Thoracic aorta (tissue), 2 donors: ENCODE results near the gene TENT4A. TPM values are rescaled to one million over a fixed set of nuclear protein-coding genes. Genes with fewer than 3 reads are reported as not detected.

ENCODE experiments used
- ATAC-seq: fragments of 150-250 bp; one replicate; pipeline ENCODE4 v1.8.0; 2017; ENCODE audit warnings: low read depth; ENCODE audit not compliant: insufficient number of reproducible peaks, low FRiP score
- DNase-seq: peaks from one replicate; pipeline ENCODE4 v3.0.0-alpha.2; 2020; ENCODE audit warnings: low spot score
- H3K27ac ChIP-seq, 2 donors: fragments of 200-600 bp; sonication (generic); 1 replicate in 1 of 2; 2 replicates in 1 of 2; pipeline ENCODE4 v1.5.1; 2016; ENCODE audit warnings: mild to moderate bottlenecking in 2 of 2, moderate library complexity in 2 of 2
- H3K27me3 ChIP-seq: fragments of 200-600 bp; sonication (generic); replicated peaks from 2 replicates; pipeline ENCODE4 v1.6.0; 2016; ENCODE audit warnings: mild to moderate bottlenecking; ENCODE audit not compliant: insufficient read depth
- H3K36me3 ChIP-seq: fragments of 200-600 bp; sonication (generic); one replicate; pipeline ENCODE4 v1.5.1; 2016
- H3K4me1 ChIP-seq, 2 donors: fragments of 200-600 bp; sonication (generic); 1 replicate in 1 of 2; 2 replicates in 1 of 2; pipeline versions ENCODE4 v1.5.1 to v1.6.0; 2016; ENCODE audit warnings: low read depth in 2 of 2, mild to moderate bottlenecking in 1 of 2; ENCODE audit not compliant: control insufficient read depth in 1 of 2
- H3K4me3 ChIP-seq: fragments of 200-600 bp; sonication (generic); 2 replicates; pipeline ENCODE4 v1.5.1; 2016; ENCODE audit warnings: mild to moderate bottlenecking
- H3K9me3 ChIP-seq: fragments of 200-600 bp; sonication (generic); 2 replicates; pipeline ENCODE4 v1.5.1; 2016
- CTCF ChIP-seq: fragments of 200-600 bp; sonication (generic); IDR thresholded peaks from one replicate; pipeline ENCODE4 v1.5.1; 2019; ENCODE audit warnings: antibody characterized with exemption
- total RNA-seq, 2 donors: library from RNA; depleted of rRNA; stranded (reverse); fragments of >200 nt; gene quantifications; one replicate each; pipeline versions ENCODE4 v1.1.0 to v1.2.3, GENCODE V29; 2016

The TENT4A gene
- total RNA-seq, 2 donors from 2014 or later: 34.5 to 47.6 TPM

GRCh38 chr5:6733411-6734242 lies 20.4 kb downstream of the TENT4A start:
- H3K4me3 ChIP-seq: peak overlapping the region; percentile 52
- no peak for DNase-seq
- ATAC-seq: no peak
- no peaks in the 10 kb centered on the region for H3K27me3 ChIP-seq
- H3K27ac ChIP-seq: peak overlapping the region; percentile 57 to 82
- no peaks in the 10 kb centered on the region for H3K9me3 ChIP-seq
- H3K36me3 ChIP-seq: peaks cover 3% of the 10 kb centered on the region
- H3K4me1 ChIP-seq: peaks cover 40 to 68% of the 10 kb centered on the region in 2 donors
- TF ChIP-seq CTCF: no peak

DNA sequence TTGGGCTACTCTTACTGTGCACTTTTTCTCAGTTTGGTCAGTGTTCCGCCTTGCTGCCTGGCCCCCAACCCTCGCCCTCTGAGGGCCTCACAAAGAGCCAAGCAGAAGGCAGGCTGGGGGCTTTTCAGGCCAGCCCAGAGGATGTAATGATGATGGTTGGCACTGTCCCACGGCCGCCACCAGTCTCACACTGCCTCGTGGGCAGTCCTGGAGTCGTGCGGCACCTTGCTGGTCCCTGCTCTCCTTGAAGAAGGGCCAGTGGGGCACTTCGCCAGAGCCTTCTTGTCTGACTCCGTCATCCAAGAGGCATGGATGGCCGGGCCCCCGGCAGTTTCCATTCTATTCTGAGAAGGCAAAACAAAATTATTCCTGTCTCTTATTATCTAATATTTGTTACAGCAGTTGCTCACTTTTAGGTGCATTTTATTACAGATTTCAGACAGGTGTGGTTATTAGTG lies 21.0 kb downstream of the TENT4A start:
- H3K9me3 ChIP-seq: no peaks in the 10 kb centered on the region
- peak overlapping the region in 1 of 2 donors; percentile 5 for H3K27ac ChIP-seq
- ATAC-seq (no peak), DNase-seq (no peak)
- H3K27me3 ChIP-seq: no peaks in the 10 kb centered on the region
- H3K4me3 ChIP-seq: no peak overlapping the region
- TF ChIP-seq CTCF: no peak
- peaks cover 5% of the 10 kb centered on the region for H3K36me3 ChIP-seq
- H3K4me1 ChIP-seq: peaks cover 40 to 61% of the 10 kb centered on the region in 2 donors

DNA sequence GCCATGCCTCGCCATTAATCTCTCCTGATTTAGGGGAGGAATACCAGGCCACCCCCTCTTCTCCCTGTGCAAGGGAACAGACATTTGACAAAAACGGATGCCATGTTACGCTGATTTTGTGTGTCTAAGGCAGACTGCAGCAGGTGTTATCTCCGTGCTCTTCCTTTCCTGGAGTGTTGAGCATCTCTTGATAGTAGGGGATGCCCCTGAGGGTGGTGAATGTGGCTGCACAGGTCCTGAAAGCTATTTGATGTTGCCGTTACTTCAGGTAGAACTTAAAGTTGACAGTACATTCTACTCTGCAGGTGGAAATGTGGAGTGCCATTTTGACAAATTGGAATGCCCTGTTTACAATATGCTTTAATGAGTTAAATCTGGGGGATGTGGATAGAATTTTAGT lies 21.5 kb downstream of the TENT4A start:
- Histone ChIP-seq H3K9me3 (no peaks in the 10 kb centered on the region), H3K4me1 (peaks cover 40 to 56% of the 10 kb centered on the region in 2 donors), H3K4me3 (no peak overlapping the region), H3K27me3 (no peaks in the 10 kb centered on the region), H3K36me3 (peaks cover 10% of the 10 kb centered on the region), H3K27ac (peak overlapping the region in 1 of 2 donors; percentile 5)
- ATAC-seq: no peak
- no peak for DNase-seq
- no peak for TF ChIP-seq CTCF

DNA sequence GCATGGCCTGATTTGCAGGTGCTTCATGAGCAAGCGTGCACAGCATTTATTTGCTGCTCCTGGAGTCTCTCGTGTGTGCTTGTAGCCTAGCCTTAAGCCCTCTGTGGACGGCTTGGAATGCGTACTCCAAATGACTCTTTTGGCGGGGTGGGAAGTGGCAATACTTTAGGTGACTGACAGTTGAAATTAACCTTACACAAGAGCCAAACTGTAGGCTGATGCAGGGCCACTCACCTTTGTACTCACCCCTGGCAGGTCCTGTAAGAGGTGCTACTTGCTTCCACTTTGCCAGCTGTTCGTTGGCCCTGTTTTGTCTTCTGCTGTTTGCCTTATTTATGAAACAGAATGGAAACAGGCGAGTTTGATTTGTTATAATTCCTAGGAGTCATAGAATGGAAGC lies 22.9 kb downstream of the TENT4A start:
- H3K9me3 ChIP-seq: no peaks in the 10 kb centered on the region
- ATAC-seq: no peak
- H3K4me1 ChIP-seq: peaks cover 37 to 43% of the 10 kb centered on the region in 2 donors
- no peaks in the 10 kb centered on the region for H3K27me3 ChIP-seq
- H3K4me3 ChIP-seq: no peak overlapping the region
- DNase-seq: no peak
- H3K27ac ChIP-seq: no peak overlapping the region
- H3K36me3 ChIP-seq: peaks cover 23% of the 10 kb centered on the region
- TF ChIP-seq CTCF: no peak

DNA sequence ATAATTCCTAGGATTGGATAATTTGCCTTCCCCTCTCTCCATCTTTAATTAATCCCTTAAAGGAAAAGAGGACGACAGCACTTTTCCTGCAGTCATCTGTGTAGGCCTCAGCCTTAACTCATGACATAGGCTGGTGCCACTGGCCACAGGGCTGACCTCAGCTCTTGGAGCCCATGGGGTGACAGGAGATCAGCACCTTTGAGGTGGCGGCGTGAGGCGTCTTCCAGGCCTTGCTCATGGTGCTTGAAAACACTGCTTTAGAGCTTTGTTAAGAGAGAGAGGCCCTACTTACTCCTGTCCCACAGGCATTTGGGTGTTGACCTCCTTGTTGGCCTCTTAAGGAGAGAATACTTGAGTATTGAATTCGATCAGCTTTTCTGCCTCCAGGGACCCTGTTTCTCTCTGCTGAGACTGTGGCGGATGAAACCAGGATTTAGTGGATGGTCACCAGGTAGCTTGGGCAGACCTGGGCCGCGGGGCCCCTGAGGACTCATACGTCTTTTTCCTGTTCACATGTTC lies 23.4 kb downstream of the TENT4A start:
- H3K27ac ChIP-seq: no peak overlapping the region
- no peak for ATAC-seq
- H3K4me3 ChIP-seq: no peak overlapping the region
- peaks cover 35 to 38% of the 10 kb centered on the region in 2 donors for H3K4me1 ChIP-seq
- TF ChIP-seq CTCF: no peak
- H3K9me3 ChIP-seq: no peaks in the 10 kb centered on the region
- H3K36me3 ChIP-seq: peaks cover 26% of the 10 kb centered on the region
- no peak for DNase-seq
- H3K27me3 ChIP-seq: no peaks in the 10 kb centered on the region
